ENCODE measurements around the gene PTPRB. TPM values are rescaled to one million over a fixed set of nuclear protein-coding genes. Genes with fewer than 3 reads are reported as not detected.

The PTPRB gene
- total and polyA plus RNA-seq, 2 of the 4 experiments (the other 2 are of a cell fraction): 4.1 to 6.5 TPM

GRCh38 chr12:70482764-70483163 lies 154.5 kb downstream of the PTPRB start:
- no peak overlapping the region for H2AFZ ChIP-seq (replicated peaks; ENCODE audit: low read length, poor library complexity)
- no peaks in the 10 kb centered on the region for H3K9me1 ChIP-seq (ENCODE audit: insufficient read depth, low read length)
- H3K9me3 ChIP-seq (ENCODE audit: control insufficient read depth, insufficient read depth, low read length): no peaks in the 10 kb centered on the region
- no peak overlapping the region for H2BK20ac ChIP-seq (ENCODE audit: low read depth, low read length)
- no peak overlapping the region for H3K23ac ChIP-seq (ENCODE audit: low read depth, low read length)
- WGBS, 2 experiments (ENCODE audit: extremely low coverage in 2 of 2, insufficient read length in 1 of 2): no CpG with 5 or more reads among the region's 1 CpG
- ATAC-seq (ENCODE audit: low read depth) (no peak), DNase-seq (no peak)
- no peak overlapping the region for H3K4me2 ChIP-seq (ENCODE audit: low read depth, low read length)
- H4K5ac ChIP-seq (ENCODE audit: low read depth, low read length): no peak overlapping the region
- H2AK9ac ChIP-seq (replicated peaks; ENCODE audit: low read depth, low read length, poor library complexity): no peak overlapping the region
- H2BK5ac ChIP-seq (ENCODE audit: low read depth, low read length, poor library complexity, severe bottlenecking): no peak overlapping the region
- no TSS peak for BruUV-seq (replicated peaks)
- no peak overlapping the region for H2BK120ac ChIP-seq (ENCODE audit: low read depth, low read length)
- no peak overlapping the region for H3K4me3 ChIP-seq (ENCODE audit: insufficient read depth, low read depth, low read length)
- no peaks in the 10 kb centered on the region for H3K4me1 ChIP-seq (ENCODE audit: control insufficient read depth, insufficient read depth, low read length)
- TF ChIP-seq RAD21 (IDR thresholded peaks at IDR 0.05; ENCODE audit: low read length): no peak
- TF ChIP-seq NFE2L2 (IDR thresholded peaks at IDR 0.05; ENCODE audit: low read depth, low read length): no peak
- no peak for TF ChIP-seq RFX5 (IDR thresholded peaks at IDR 0.05; ENCODE audit: low read depth, low read length)
- no peak for TF ChIP-seq RCOR1 (IDR thresholded peaks at IDR 0.05; ENCODE audit: insufficient replicate concordance, low read length)
- no peak for TF ChIP-seq MXI1 (IDR thresholded peaks at IDR 0.05; ENCODE audit: borderline replicate concordance, low read depth, low read length)
- no peak for TF ChIP-seq CHD1 (IDR thresholded peaks at IDR 0.05; ENCODE audit: low read depth, low read length)
- no peak for TF ChIP-seq FOS (IDR thresholded peaks at IDR 0.05; ENCODE audit: low read depth, low read length)
- TF ChIP-seq CEBPB (IDR thresholded peaks at IDR 0.05; ENCODE audit: low read depth, low read length): no peak
- no peak for TF ChIP-seq USF2 (IDR thresholded peaks at IDR 0.05; ENCODE audit: low read depth, low read length)
- CTCF ChIA-PET: no interaction called here
- H3K27ac ChIP-seq (ENCODE audit: insufficient read depth, low read length): no peak overlapping the region
- intact Hi-C loops (cut with micrococcal nuclease): no loop called here
- H3K18ac ChIP-seq (ENCODE audit: low read depth, low read length): no peak overlapping the region
- in situ Hi-C loops (cut with MboI; ENCODE audit: low sequenced_read_pairs): no loop called here
- no peaks in the 10 kb centered on the region for H3K36me3 ChIP-seq (ENCODE audit: control insufficient read depth, insufficient read depth, low read length)
- no peak overlapping the region for H2AK5ac ChIP-seq (ENCODE audit: low read depth, low read length)
- no peak overlapping the region for H3K9ac ChIP-seq (ENCODE audit: low read depth, low read length)
- dilution Hi-C loops (cut with HindIII; ENCODE audit: low sequenced_read_pairs, unreplicated experiment): no loop called here
- H2BK15ac ChIP-seq (ENCODE audit: low read depth, low read length): no peak overlapping the region
- no peaks in the 10 kb centered on the region for H4K20me1 ChIP-seq (ENCODE audit: insufficient read depth, low read length)
- no peak overlapping the region for H3K4ac ChIP-seq (ENCODE audit: low read depth, low read length)
- no peak overlapping the region for H4K8ac ChIP-seq (ENCODE audit: low read depth in 2 of 2, low read length in 2 of 2)
- POLR2A ChIA-PET (ENCODE audit: unreplicated experiment): no interaction called here
- no peaks in the 10 kb centered on the region for H3K79me1 ChIP-seq (ENCODE audit: low read depth in 1 of 2, low read length in 2 of 2)
- no peak overlapping the region for H3K14ac ChIP-seq (replicated peaks; ENCODE audit: low read depth, low read length)
- no peaks in the 10 kb centered on the region for H3K27me3 ChIP-seq (ENCODE audit: control insufficient read depth, insufficient read depth, low read length)
- H4K91ac ChIP-seq (ENCODE audit: insufficient read depth, low read depth, low read length): no peak overlapping the region
- H3K56ac ChIP-seq (ENCODE audit: extremely low read depth, insufficient read depth, low read length): no peak overlapping the region
